ENCODE measurements around the gene PDE11A. TPM values are rescaled to one million over a fixed set of nuclear protein-coding genes. Genes with fewer than 3 reads are reported as not detected.

Gene PDE11A
- total and polyA plus RNA-seq, 2 of the 8 experiments (the other 6 are each of a cell fraction or from before 2014, with no cell fraction given), result 0.19 to 0.23 TPM

GRCh38 chr2:177888581-177888980 is 184.0 kb downstream of the PDE11A start (continued):
- TF ChIP-seq CHD7 (IDR thresholded peaks at IDR 0.05; ENCODE audit: insufficient replicate concordance, low read length) (no peak), EP300 (IDR thresholded peaks at IDR 0.05; ENCODE audit: borderline replicate concordance in 1 of 2, low read depth in 2 of 2, low read length in 2 of 2) (no peak), ATF2 (IDR thresholded peaks at IDR 0.05; ENCODE audit: low read length) (no peak), BRCA1 (IDR thresholded peaks at IDR 0.05; ENCODE audit: low read depth, low read length) (no peak), SIN3A (conservative IDR thresholded peaks at IDR 0.05 in 1 of 2, IDR thresholded peaks at IDR 0.05 in 1 of 2; ENCODE audit: low read depth in 1 of 2, low read length in 2 of 2) (no peak)

All from H1 (cell line).